ENCODE results near the gene LMCD1.

LMCD1 gene

DNA sequence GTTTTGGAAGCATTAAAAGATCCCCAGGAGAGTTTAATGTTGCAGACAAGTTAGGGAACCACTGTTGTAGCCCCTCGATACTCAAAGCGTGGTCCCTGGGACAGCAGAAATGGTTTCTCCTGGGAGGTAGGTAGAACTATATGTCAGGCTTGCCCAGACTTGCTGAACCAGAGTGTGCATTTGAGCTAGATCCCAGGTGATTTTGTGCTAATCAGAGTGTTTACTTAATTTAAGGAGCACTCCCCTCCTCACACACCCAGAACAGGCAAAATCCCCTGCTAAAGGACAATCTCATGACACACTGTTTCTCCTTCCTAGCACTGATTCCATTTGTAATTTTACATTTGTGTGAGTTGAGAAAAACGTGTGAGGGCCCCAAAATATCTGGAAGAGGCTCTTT, 24.3 kb downstream of the LMCD1 start:
- Histone ChIP-seq H3K4me3 (ENCODE audit: low read depth in 1 of 2, low read length in 2 of 2) (no peak overlapping the region), H3K9me3 (ENCODE audit: low read length) (no peaks in the 10 kb centered on the region), H3K27me3 (ENCODE audit: control insufficient read depth in 1 of 2, insufficient read depth in 2 of 2, low read length in 2 of 2) (no peaks in the 10 kb centered on the region), H3K36me3 (ENCODE audit: insufficient read depth, low read length) (no peaks in the 10 kb centered on the region), H3K27ac (ENCODE audit: low read depth, low read length) (no peak overlapping the region), H3K4me1 (ENCODE audit: insufficient read depth, low read length) (no peaks in the 10 kb centered on the region), H3K9ac (ENCODE audit: low read length) (no peak overlapping the region)

DNA sequence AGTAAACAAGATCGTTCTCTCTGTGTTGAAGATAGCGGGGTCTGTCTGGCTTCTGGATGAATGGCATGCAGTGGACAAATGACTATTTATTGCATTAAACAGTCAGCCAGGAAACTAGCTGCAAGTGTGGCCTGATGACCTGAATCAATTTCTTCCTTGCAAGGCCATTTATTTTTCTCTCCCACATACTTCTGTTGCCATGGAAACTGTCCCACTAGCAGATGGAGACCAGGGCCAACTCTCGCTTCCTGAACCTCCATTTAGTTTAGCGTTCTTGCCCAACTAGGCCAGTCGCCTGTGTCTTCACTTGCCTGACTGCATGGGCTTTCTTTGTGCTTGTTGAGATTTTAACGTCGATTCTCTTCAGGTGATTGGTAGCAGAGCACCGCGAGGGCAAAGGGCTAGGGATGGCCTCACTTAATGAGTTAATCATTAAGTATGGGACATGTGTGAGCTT, 27.6 kb downstream of the LMCD1 start:
- Histone ChIP-seq H3K27ac (ENCODE audit: low read depth, low read length) (no peak overlapping the region), H3K4me1 (ENCODE audit: insufficient read depth, low read length) (no peaks in the 10 kb centered on the region), H3K4me3 (ENCODE audit: low read depth in 1 of 2, low read length in 2 of 2) (no peak overlapping the region), H3K36me3 (ENCODE audit: insufficient read depth, low read length) (no peaks in the 10 kb centered on the region), H3K9ac (ENCODE audit: low read length) (no peak overlapping the region), H3K27me3 (ENCODE audit: control insufficient read depth in 1 of 2, insufficient read depth in 2 of 2, low read length in 2 of 2) (no peaks in the 10 kb centered on the region), H3K9me3 (ENCODE audit: low read length) (no peaks in the 10 kb centered on the region)

DNA sequence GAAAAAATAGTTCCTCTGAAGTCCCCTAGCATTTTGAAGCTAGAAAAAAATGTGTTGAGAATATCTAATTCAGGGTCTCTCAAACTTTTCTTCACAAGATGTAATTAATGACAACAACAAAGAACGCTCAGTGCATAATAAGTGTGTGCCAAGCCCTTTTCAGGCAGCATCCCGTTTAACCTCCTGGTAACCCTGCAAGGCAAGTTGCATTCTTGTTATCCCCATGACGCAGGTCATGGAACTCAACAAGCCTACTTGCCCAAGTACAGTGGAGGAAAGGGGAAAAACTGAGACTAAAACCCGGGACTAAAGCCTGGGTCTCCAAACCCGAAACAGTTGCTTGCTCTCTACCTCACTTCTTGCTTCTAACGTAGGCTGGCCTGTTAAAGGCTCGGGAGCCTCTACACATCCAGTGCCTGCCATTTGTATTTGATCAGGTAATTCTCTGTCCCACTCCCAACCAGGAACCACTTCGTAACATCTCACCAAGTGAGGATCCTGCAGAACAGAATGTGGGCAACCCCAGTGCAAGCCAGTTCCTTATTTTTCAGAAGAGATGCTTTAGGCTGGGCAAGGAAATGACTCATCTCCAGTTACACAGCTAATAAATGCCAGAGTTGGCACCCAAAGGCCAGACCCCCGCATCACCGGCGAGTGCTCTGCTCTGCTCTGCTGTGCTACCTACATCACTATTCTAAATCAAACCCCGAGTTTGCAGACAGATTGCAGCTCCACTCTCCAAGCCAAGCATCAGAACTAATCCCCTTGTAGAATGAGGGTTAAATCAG, 28.3 kb downstream of the LMCD1 start:
- no peak overlapping the region for H3K9ac ChIP-seq (ENCODE audit: low read length)
- H3K4me1 ChIP-seq (ENCODE audit: insufficient read depth, low read length) = no peaks in the 10 kb centered on the region
- no peaks in the 10 kb centered on the region for H3K27me3 ChIP-seq (ENCODE audit: control insufficient read depth in 1 of 2, insufficient read depth in 2 of 2, low read length in 2 of 2)
- H3K4me3 ChIP-seq (ENCODE audit: low read depth in 1 of 2, low read length in 2 of 2) = no peak overlapping the region
- H3K27ac ChIP-seq (ENCODE audit: low read depth, low read length) = no peak overlapping the region
- H3K36me3 ChIP-seq (ENCODE audit: insufficient read depth, low read length) = no peaks in the 10 kb centered on the region
- no peaks in the 10 kb centered on the region for H3K9me3 ChIP-seq (ENCODE audit: low read length)

DNA sequence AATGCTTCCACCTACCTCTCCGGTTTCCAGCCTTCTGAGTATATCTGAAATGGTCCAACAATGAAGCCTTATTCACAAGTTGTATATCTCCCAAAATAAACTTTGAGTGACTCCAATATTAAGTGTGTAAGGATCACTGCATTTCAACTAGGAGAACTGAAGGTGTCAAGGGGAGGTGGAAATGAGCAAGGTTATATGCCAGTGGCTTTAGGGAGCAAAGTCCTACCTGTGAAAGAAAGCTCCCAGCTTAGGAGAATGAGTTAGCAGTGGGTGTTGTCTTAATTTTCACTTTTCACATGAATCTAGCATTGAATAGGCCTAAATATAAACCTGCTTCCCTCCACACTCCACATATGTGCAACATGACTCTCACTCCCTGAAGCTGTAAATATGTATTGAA, 29.0 kb downstream of the LMCD1 start:
- Histone ChIP-seq H3K9ac (ENCODE audit: low read length) (no peak overlapping the region), H3K9me3 (ENCODE audit: low read length) (no peaks in the 10 kb centered on the region), H3K4me1 (ENCODE audit: insufficient read depth, low read length) (no peaks in the 10 kb centered on the region), H3K27me3 (ENCODE audit: control insufficient read depth in 1 of 2, insufficient read depth in 2 of 2, low read length in 2 of 2) (no peaks in the 10 kb centered on the region), H3K4me3 (ENCODE audit: low read depth in 1 of 2, low read length in 2 of 2) (no peak overlapping the region), H3K36me3 (ENCODE audit: insufficient read depth, low read length) (no peaks in the 10 kb centered on the region), H3K27ac (ENCODE audit: low read depth, low read length) (no peak overlapping the region)

DNA sequence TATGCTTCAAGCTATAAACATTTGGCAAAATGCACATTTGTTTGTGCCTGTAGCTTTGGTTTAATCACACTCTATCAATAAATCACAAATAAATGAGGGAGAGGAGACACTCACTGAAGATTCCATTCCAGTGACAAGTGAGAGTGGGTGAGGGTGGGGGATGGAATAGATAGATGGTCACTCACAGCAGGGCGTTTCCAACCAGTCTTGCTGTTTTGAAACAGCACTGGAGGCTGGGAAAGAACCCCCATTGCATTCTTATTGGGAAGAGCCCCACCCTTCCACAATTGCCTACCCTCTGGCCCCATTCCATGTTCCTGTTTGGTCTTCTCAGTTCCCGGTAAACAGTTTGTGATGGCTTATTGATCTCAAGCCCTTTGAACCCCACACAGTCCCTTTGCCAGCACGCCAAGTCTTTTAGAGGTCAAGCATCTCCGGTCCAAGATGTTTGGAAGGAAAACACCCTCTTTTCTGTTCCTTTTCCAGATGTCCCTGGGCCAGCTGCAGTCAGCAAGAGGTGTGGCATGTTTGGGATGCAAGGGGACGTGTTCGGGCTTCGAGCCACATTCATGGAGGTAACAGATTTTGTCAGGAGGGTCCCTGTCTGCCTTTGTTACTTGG, 30.7 kb downstream of the LMCD1 start:
- no peaks in the 10 kb centered on the region for H3K4me1 ChIP-seq (ENCODE audit: insufficient read depth, low read length)
- no peak overlapping the region for H3K4me3 ChIP-seq (ENCODE audit: low read depth in 1 of 2, low read length in 2 of 2)
- no peak overlapping the region for H3K9ac ChIP-seq (ENCODE audit: low read length)
- no peak overlapping the region for H3K27ac ChIP-seq (ENCODE audit: low read depth, low read length)
- no peaks in the 10 kb centered on the region for H3K27me3 ChIP-seq (ENCODE audit: control insufficient read depth in 1 of 2, insufficient read depth in 2 of 2, low read length in 2 of 2)
- H3K36me3 ChIP-seq (ENCODE audit: insufficient read depth, low read length) = no peaks in the 10 kb centered on the region
- H3K9me3 ChIP-seq (ENCODE audit: low read length) = no peaks in the 10 kb centered on the region

DNA sequence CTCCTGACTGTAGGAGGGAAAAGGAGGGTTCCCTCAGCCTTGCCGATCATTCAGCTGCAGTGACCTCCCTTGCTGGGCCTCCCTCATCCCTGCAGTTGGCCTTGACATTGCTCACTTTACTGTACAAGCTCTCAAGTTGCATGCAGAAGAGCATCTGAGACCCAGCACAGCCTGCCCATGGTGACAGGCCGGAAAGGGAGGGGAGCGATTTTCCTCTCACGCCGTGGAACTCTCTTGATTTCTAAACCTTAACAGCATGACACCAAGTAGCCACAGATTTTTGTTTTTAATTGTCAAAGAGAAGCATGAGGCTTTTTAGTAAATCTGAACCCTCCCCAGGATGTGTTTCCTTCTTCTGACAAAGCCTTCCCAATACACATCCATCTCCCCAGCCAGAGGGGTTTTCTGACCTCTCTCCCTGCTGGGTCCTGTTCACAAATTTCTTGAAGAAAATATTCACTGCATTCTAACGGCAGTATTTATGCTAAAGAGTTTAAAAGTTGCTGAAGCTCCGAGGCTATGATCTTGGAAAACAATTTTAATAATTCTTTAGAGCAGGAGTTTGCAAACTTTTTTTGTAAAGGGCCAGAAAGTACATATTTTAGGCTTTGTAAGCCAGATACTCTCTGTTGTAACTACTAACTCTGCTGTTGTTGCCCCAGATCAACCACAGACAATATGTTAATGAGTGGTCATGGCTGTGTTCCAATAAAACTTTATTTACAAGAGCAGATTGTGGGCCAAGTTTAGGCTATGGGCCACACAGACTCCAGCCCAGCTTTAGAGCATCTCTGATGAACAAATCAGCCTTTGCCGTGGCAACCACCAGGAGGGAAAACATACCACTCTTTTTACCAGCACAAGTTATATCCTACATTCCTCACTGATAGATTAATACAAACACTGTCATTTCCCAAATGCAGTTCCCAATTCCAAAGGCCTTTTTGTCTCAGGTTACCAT, 34.8 kb downstream of the LMCD1 start:
- Histone ChIP-seq H3K4me3 (ENCODE audit: low read depth in 1 of 2, low read length in 2 of 2) (no peak overlapping the region), H3K4me1 (ENCODE audit: insufficient read depth, low read length) (no peaks in the 10 kb centered on the region), H3K27me3 (ENCODE audit: control insufficient read depth in 1 of 2, insufficient read depth in 2 of 2, low read length in 2 of 2) (no peaks in the 10 kb centered on the region), H3K36me3 (ENCODE audit: insufficient read depth, low read length) (peaks cover 4% of the 10 kb centered on the region), H3K9ac (ENCODE audit: low read length) (no peak overlapping the region), H3K27ac (ENCODE audit: low read depth, low read length) (no peak overlapping the region), H3K9me3 (ENCODE audit: low read length) (no peaks in the 10 kb centered on the region)

DNA sequence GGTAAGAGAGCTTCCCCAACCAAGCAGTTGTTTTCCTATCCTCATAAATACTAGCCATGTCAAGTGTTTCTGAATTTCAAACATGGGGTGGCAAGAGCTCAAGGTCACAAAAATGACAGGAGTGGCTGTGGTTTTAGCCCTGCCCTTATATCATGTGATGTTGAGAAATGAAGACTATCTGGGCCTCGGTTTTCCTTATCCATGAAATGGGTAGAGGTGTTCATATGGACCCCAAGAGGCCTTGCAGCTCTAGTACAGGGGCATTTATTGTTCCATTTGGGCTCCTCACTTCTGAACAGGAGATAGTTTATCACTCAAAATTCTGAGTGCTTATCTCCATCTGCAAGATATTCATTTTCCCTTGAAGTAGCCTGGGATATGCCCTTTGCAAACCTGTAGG, 35.8 kb downstream of the LMCD1 start:
- Histone ChIP-seq H3K4me1 (ENCODE audit: insufficient read depth, low read length) (no peaks in the 10 kb centered on the region), H3K9ac (ENCODE audit: low read length) (no peak overlapping the region), H3K27me3 (ENCODE audit: control insufficient read depth in 1 of 2, insufficient read depth in 2 of 2, low read length in 2 of 2) (no peaks in the 10 kb centered on the region), H3K4me3 (ENCODE audit: low read depth in 1 of 2, low read length in 2 of 2) (no peak overlapping the region), H3K27ac (ENCODE audit: low read depth, low read length) (no peak overlapping the region), H3K9me3 (ENCODE audit: low read length) (no peaks in the 10 kb centered on the region), H3K36me3 (ENCODE audit: insufficient read depth, low read length) (peaks cover 4% of the 10 kb centered on the region)

DNA sequence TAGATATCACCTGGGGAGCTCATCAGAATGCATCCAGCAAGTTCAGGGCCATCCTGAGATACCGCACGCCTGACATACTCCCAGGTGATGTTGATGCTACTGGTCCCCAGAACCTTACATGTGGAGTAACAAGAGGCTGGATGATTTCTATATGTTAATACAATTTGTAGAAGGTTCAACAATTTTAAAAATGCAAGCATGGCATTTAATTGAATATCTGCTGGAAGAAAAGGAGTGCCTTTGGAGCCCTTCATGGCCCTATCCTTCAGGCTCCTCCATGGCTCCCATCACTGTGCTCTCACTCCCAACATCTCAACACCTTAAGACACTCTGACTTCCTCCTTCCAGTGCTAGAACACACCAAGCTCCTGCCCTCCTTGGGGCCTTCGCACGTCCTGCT, 36.6 kb downstream of the LMCD1 start:
- H3K27me3 ChIP-seq (ENCODE audit: control insufficient read depth in 1 of 2, insufficient read depth in 2 of 2, low read length in 2 of 2) = no peaks in the 10 kb centered on the region
- no peak overlapping the region for H3K4me3 ChIP-seq (ENCODE audit: low read depth in 1 of 2, low read length in 2 of 2)
- no peak overlapping the region for H3K9ac ChIP-seq (ENCODE audit: low read length)
- H3K36me3 ChIP-seq (ENCODE audit: insufficient read depth, low read length) = peaks cover 4% of the 10 kb centered on the region
- no peak overlapping the region for H3K27ac ChIP-seq (ENCODE audit: low read depth, low read length)
- no peaks in the 10 kb centered on the region for H3K9me3 ChIP-seq (ENCODE audit: low read length)
- H3K4me1 ChIP-seq (ENCODE audit: insufficient read depth, low read length) = no peaks in the 10 kb centered on the region

DNA sequence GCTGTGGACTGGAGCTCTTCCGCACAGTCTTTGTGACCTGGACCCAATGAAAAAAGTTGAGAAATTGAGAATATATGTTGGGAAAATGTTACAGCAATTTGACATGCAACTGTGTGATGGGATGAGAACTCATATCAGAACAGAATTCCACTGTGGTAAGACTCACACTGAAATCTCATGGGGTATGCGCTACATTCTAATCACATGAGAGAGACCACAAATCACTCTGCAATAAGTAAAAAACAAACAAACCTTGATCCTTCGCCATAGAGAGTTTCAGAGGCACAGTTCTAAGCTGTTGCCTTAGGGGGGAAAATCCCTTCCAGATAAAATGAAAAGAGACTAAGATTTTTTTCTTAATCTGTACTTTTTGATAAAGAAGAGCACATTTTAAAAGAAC, 37.3 kb downstream of the LMCD1 start:
- no peak overlapping the region for H3K27ac ChIP-seq (ENCODE audit: low read depth, low read length)
- no peaks in the 10 kb centered on the region for H3K27me3 ChIP-seq (ENCODE audit: control insufficient read depth in 1 of 2, insufficient read depth in 2 of 2, low read length in 2 of 2)
- H3K4me1 ChIP-seq (ENCODE audit: insufficient read depth, low read length) = no peaks in the 10 kb centered on the region
- no peak overlapping the region for H3K4me3 ChIP-seq (ENCODE audit: low read depth in 1 of 2, low read length in 2 of 2)
- peaks cover 4% of the 10 kb centered on the region for H3K36me3 ChIP-seq (ENCODE audit: insufficient read depth, low read length)
- no peaks in the 10 kb centered on the region for H3K9me3 ChIP-seq (ENCODE audit: low read length)
- no peak overlapping the region for H3K9ac ChIP-seq (ENCODE audit: low read length)

DNA sequence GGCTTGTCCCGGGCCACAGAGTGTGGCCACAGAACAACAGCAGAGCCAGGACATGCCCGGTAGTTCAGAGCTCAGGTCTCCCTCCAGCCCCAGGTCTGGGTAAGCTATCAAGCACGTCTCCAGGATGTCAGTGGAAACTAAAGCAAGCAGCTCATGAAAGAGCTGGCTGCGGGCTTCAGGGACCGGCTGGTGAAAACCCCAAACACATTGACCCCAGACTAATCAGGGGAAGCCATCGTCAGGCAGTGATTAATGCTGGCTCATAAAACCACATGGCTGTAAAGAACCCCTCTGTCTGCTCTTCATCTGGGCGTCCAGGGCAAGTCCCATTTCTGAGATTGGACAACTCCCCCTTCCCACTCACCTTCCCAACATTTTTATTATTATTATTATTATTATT, 37.8 kb downstream of the LMCD1 start:
- no peaks in the 10 kb centered on the region for H3K9me3 ChIP-seq (ENCODE audit: low read length)
- H3K4me3 ChIP-seq (ENCODE audit: low read depth in 1 of 2, low read length in 2 of 2) = no peak overlapping the region
- H3K9ac ChIP-seq (ENCODE audit: low read length) = no peak overlapping the region
- no peak overlapping the region for H3K27ac ChIP-seq (ENCODE audit: low read depth, low read length)
- H3K4me1 ChIP-seq (ENCODE audit: insufficient read depth, low read length) = no peaks in the 10 kb centered on the region
- no peaks in the 10 kb centered on the region for H3K27me3 ChIP-seq (ENCODE audit: control insufficient read depth in 1 of 2, insufficient read depth in 2 of 2, low read length in 2 of 2)
- peaks cover 4% of the 10 kb centered on the region for H3K36me3 ChIP-seq (ENCODE audit: insufficient read depth, low read length)

DNA sequence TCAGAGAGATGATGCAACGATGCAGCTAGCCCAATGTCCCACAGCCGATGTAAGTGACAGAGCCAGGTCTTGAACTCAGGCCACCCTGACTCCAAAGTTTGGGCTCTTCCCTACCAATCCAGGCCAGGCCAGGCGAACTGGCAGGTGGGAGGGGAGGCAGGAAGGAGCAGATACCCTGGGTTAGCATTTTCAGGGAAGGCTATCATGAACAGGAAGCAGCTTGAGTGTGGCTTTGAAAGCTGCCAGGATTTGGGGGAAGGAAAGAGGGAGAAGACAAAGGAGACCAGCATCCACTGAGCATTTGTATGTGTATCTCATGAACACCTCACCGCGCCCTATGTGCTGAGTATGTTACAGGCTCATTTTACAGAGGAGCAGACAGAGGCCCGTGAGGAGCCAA, 38.8 kb downstream of the LMCD1 start:
- Histone ChIP-seq H3K27ac (ENCODE audit: low read depth, low read length) (no peak overlapping the region), H3K4me3 (ENCODE audit: low read depth in 1 of 2, low read length in 2 of 2) (no peak overlapping the region), H3K9ac (ENCODE audit: low read length) (no peak overlapping the region), H3K4me1 (ENCODE audit: insufficient read depth, low read length) (no peaks in the 10 kb centered on the region), H3K27me3 (ENCODE audit: control insufficient read depth in 1 of 2, insufficient read depth in 2 of 2, low read length in 2 of 2) (no peaks in the 10 kb centered on the region), H3K36me3 (ENCODE audit: insufficient read depth, low read length) (peaks cover 4% of the 10 kb centered on the region), H3K9me3 (ENCODE audit: low read length) (no peaks in the 10 kb centered on the region)

Data from muscle layer of colon (tissue), 2 donors.